Mammary microvascular endothelial cell (primary cell): Measurements from ENCODE around the gene KIAA1671. TPM values are rescaled to one million over a fixed set of nuclear protein-coding genes. Genes with fewer than 3 reads are reported as not detected.

Experiments
- total RNA-seq: library from RNA; depleted of rRNA; stranded (reverse); fragments of >200 nt; gene quantifications from 2 replicates; pipeline ENCODE4 v1.2.3, GENCODE V29; 2015

KIAA1671 gene
- 29.1 and 30.2 TPM in 2 replicates for total RNA-seq

GRCh38 chr22:24951942-24952836, at the start of gene KIAA1671:
Gene KIAA1671 (plus strand): TSS chr22:24952716. CDS start chr22:25028000, 75,284 bp downstream.

GRCh38 chr22:25199731-25200520, 247.4 kb downstream of the KIAA1671 start, which contains the start of gene CRYBB3:
Gene CRYBB3 (plus strand): TSS chr22:25199858. CDS start chr22:25201397, 1,539 bp downstream.

GRCh38 chr22:25219211-25219689, 266.7 kb downstream of the KIAA1671 start, which contains the start of gene CRYBB2:
Gene CRYBB2 (plus strand): TSS chr22:25219639. CDS start chr22:25221430, 1,791 bp downstream.

Other genes with a start within 250 kb of the KIAA1671 start
- gene PIWIL3, start 178.0 kb upstream of the KIAA1671 start, total RNA-seq, result not detected in 2 replicates
- gene SGSM1, start 146.5 kb upstream of the KIAA1671 start, total RNA-seq, result 0.05 TPM in 1 of 2 replicates, not detected in the other
- gene LHFPL7, start 6.0 kb upstream of the KIAA1671 start, total RNA-seq, result not detected in 2 replicates
- gene CRYBB3, start 247.1 kb downstream of the KIAA1671 start, total RNA-seq, result not detected in 2 replicates